ENCODE results near the gene LCN9.

The LCN9 gene

GRCh38 chr9:135704483-135704882 is 41.4 kb downstream of the LCN9 start:
- H3K4me3 ChIP-seq (ENCODE audit: low read length): no peak overlapping the region
- no peak for DNase-seq (ENCODE audit: low read depth)
- TF ChIP-seq, protein P1, sequence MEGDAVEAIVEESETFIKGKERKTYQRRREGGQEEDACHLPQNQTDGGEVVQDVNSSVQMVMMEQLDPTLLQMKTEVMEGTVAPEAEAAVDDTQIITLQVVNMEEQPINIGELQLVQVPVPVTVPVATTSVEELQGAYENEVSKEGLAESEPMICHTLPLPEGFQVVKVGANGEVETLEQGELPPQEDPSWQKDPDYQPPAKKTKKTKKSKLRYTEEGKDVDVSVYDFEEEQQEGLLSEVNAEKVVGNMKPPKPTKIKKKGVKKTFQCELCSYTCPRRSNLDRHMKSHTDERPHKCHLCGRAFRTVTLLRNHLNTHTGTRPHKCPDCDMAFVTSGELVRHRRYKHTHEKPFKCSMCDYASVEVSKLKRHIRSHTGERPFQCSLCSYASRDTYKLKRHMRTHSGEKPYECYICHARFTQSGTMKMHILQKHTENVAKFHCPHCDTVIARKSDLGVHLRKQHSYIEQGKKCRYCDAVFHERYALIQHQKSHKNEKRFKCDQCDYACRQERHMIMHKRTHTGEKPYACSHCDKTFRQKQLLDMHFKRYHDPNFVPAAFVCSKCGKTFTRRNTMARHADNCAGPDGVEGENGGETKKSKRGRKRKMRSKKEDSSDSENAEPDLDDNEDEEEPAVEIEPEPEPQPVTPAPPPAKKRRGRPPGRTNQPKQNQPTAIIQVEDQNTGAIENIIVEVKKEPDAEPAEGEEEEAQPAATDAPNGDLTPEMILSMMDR (conservative IDR thresholded peaks at IDR 0.05; ENCODE audit: low read length): no peak

DNA sequence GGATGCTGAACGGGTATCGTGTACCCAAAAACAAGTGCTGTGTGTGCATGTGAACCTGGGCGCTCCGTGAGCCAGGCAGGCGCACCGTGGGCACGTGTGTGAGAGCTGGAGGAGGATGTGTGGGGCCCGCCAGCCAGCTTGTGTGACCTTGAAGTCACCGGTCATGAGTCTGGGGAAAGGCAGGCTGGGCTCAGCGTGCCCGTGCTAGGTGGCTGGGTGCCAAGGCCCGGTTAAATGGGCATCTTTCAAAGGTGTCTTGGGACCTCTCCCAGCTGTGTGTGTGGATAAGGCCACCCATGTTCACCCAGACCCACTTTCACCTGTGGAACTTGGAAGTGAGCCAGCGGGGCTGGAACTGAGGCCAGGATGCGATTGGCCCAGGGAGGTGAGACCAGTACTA is 42.3 kb downstream of the LCN9 start:
- no peak overlapping the region for H3K4me3 ChIP-seq (ENCODE audit: low read length)
- TF ChIP-seq, protein P1 (conservative IDR thresholded peaks at IDR 0.05; ENCODE audit: low read length): no peak
- no peak for DNase-seq (ENCODE audit: low read depth)

GRCh38 chr9:135706288-135706687 is 43.2 kb downstream of the LCN9 start:
- no peak for DNase-seq (ENCODE audit: low read depth)
- TF ChIP-seq, protein P1 (conservative IDR thresholded peaks at IDR 0.05; ENCODE audit: low read length): no peak
- H3K4me3 ChIP-seq (ENCODE audit: low read length): no peak overlapping the region

- no peak overlapping the region for H3K4me3 ChIP-seq (ENCODE audit: low read length)
- no peak for DNase-seq (ENCODE audit: low read depth)
- TF ChIP-seq, protein P1 (conservative IDR thresholded peaks at IDR 0.05; ENCODE audit: low read length): no peak
Observed at GRCh38 chr9:135707252-135708138, 44.4 kb downstream of the LCN9 start.

DNA sequence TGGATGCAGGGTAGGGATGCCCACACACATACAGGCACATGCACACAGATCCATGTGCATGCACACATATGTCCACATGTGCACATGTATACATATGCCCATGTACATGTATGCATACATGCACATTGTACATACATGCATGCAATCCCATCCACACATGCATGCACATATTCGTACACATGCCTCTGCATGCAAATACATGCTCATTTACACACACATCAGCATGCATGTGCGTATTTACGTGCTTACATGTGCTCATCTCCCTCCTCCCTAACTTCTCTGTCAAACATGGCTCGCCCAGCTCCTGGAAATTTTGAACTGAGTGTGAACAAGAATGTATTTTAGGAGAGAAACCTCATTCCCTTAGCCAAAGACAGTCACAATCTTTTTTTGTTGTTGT is 45.1 kb downstream of the LCN9 start:
- TF ChIP-seq, protein P1 (conservative IDR thresholded peaks at IDR 0.05; ENCODE audit: low read length): no peak
- no peak for DNase-seq (ENCODE audit: low read depth)
- no peak overlapping the region for H3K4me3 ChIP-seq (ENCODE audit: low read length)

DNA sequence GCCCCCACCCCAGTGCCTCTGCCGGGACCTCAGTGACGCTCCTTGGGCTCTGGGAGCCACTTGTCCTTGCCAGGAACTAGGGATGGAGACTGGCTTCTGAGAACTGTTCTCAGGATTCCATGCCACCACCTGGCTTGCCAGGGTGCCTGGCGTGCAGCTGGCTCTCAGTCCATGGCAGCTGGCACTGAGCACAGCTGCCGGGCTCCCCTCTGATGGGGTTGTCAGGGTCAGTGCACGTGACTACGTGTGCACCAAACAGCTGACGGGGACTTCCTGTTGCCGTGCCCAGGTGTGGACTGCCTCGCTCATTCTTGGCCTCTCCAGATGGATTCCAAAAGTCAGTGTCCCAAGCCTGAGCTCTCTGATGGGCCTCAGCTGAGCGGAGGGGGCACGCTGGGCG is 48.3 kb downstream of the LCN9 start:
- no peak for DNase-seq (ENCODE audit: low read depth)
- no peak overlapping the region for H3K4me3 ChIP-seq (ENCODE audit: low read length)
- TF ChIP-seq, protein P1 (conservative IDR thresholded peaks at IDR 0.05; ENCODE audit: low read length): no peak

DNA sequence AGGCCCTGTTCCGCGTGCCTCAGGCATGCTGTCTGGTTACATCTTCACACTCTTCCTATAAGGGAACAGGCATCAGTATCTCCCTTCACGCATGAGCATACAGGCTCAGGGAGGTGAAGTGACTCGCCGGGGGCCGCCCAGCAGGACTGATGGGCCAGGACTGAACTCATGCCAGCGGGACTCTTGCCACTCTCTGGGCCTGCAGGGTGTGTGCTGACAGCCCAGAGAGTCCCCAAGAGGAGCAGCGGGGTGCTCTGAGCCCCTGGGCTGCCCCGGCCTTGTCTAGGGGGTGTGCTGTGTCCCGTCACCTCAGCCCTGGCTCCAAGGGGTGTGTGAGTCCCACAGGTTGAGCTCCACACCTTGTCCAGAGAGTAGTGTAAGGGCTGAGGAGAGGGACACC is 48.8 kb downstream of the LCN9 start:
- TF ChIP-seq, protein P1 (conservative IDR thresholded peaks at IDR 0.05; ENCODE audit: low read length): no peak
- no peak overlapping the region for H3K4me3 ChIP-seq (ENCODE audit: low read length)
- DNase-seq (ENCODE audit: low read depth): no peak
